ENCODE data around the gene EMP3.

EMP3 gene

GRCh38 chr19:48318286-48318987 is 6.9 kb upstream of the EMP3 start:
- DNase-seq = no peak

- peak; percentile 82 to 93 (median 89) for DNase-seq
Observed at GRCh38 chr19:48319647-48320541, 5.5 kb upstream of the EMP3 start.

- peak; percentile 86 to 97 (median 93) for DNase-seq
Observed at GRCh38 chr19:48321372-48321621, 4.1 kb upstream of the EMP3 start.

- peak; percentile 97 to 99 (median 98) for DNase-seq
Observed at GRCh38 chr19:48321622-48322591, 3.4 kb upstream of the EMP3 start.

GRCh38 chr19:48329167-48329891 is 4.0 kb downstream of the EMP3 start:
- DNase-seq = peak; percentile 64 to 78 (median 73)

GRCh38 chr19:48330012-48330681 is 4.8 kb downstream of the EMP3 start:
- DNase-seq = peak; percentile 76 to 92 (median 88)

GRCh38 chr19:48332351-48332661 is 7.0 kb downstream of the EMP3 start:
- DNase-seq = no peak

- DNase-seq = peak; percentile 86 to 94 (median 90)
Observed at GRCh38 chr19:48332662-48333466, 7.5 kb downstream of the EMP3 start.

GRCh38 chr19:48333467-48334384 is 8.4 kb downstream of the EMP3 start:
- peak; percentile 94 to 97 (median 96) for DNase-seq

GRCh38 chr19:48338253-48338755 is 13.0 kb downstream of the EMP3 start:
- DNase-seq = no peak

GRCh38 chr19:48338802-48339503 is 13.6 kb downstream of the EMP3 start:
- DNase-seq = no peak

- no peak for DNase-seq
Observed at GRCh38 chr19:48340995-48341394, 15.6 kb downstream of the EMP3 start.

- no peak for DNase-seq
Observed at GRCh38 chr19:48341515-48342413, 16.4 kb downstream of the EMP3 start.

- no peak for DNase-seq
Observed at GRCh38 chr19:48342414-48342738, 17.0 kb downstream of the EMP3 start.

GRCh38 chr19:48342841-48343540 is 17.6 kb downstream of the EMP3 start:
- DNase-seq = no peak

- DNase-seq = no peak
Observed at GRCh38 chr19:48344892-48345291, 19.5 kb downstream of the EMP3 start.

- no peak for DNase-seq
Observed at GRCh38 chr19:48346191-48346590, 20.8 kb downstream of the EMP3 start.

All from suppressor macrophage (primary cell).